NT2/D1 (cell line): Measurements from ENCODE around the gene GTF2A2.

Experiments
- DNase-seq: peaks from one replicate; pipeline ENCODE4 v3.0.0-alpha.2; 2011; ENCODE audit warnings: low read depth, low spot score
- H3K27me3 ChIP-seq: 2 replicates; pipeline ENCODE4 v1.6.0; 2011; ENCODE audit warnings: mild to moderate bottlenecking; ENCODE audit not compliant: insufficient read length, insufficient read depth
- H3K36me3 ChIP-seq: 2 replicates; pipeline ENCODE4 v1.6.1; 2011; ENCODE audit warnings: mild to moderate bottlenecking, low read length, mixed read lengths; ENCODE audit not compliant: insufficient read depth, insufficient read length
- H3K4me1 ChIP-seq: 2 replicates; pipeline ENCODE4 v1.5.1; 2011; ENCODE audit not compliant: insufficient read depth, insufficient read length
- H3K4me3 ChIP-seq: 2 replicates; pipeline ENCODE4 v1.5.1; 2011; ENCODE audit warnings: low read depth; ENCODE audit not compliant: insufficient read length
- H3K9ac ChIP-seq: 2 replicates; pipeline ENCODE4 v1.6.0; 2011; ENCODE audit warnings: low read depth; ENCODE audit not compliant: insufficient read length
- H3K9me3 ChIP-seq: 2 replicates; pipeline ENCODE4 v1.5.1; 2011; ENCODE audit warnings: mild to moderate bottlenecking, low read length; ENCODE audit not compliant: insufficient read depth
- SUZ12 ChIP-seq: IDR thresholded peaks from 2 replicates; pipeline ENCODE4 v1.6.1; 2011; ENCODE audit not compliant: insufficient read length, insufficient read depth; ENCODE audit errors: extremely low read depth
- YY1 ChIP-seq: IDR thresholded peaks from 2 replicates; pipeline ENCODE4 v1.6.1; 2011; ENCODE audit not compliant: insufficient read length, insufficient read depth
- ZNF274 ChIP-seq: IDR thresholded peaks from 2 replicates; pipeline ENCODE4 v1.6.1; 2011; ENCODE audit warnings: mild to moderate bottlenecking, low read depth, low read length

GTF2A2 gene

DNA sequence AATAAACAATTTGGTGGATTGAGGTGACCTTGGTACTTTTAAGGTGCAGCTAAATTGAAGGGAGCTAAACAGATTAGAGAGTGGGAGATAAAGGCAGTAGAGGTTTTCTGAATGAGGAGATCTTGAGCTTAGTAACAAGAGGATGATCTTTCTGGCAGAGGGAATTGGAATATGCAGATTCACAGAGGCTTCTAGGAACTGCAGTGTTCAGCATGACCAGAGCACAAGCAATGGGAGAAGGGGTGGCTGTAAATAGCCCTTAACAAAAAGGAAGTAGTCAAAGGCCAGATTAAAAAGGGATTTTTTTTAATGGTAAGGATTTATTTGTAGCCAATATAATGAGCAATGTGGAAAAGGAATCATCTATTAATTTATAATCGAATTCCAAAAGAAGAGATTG, 37.5 kb upstream of the GTF2A2 start:
- Histone ChIP-seq H3K9me3 (no peaks in the 10 kb centered on the region), H3K36me3 (no peaks in the 10 kb centered on the region), H3K27me3 (no peaks in the 10 kb centered on the region), H3K4me3 (no peak overlapping the region), H3K4me1 (no peaks in the 10 kb centered on the region), H3K9ac (no peak overlapping the region)
- TF ChIP-seq SUZ12 (no peak), ZNF274 (no peak), YY1 (no peak)
- peak; percentile 3 for DNase-seq

DNA sequence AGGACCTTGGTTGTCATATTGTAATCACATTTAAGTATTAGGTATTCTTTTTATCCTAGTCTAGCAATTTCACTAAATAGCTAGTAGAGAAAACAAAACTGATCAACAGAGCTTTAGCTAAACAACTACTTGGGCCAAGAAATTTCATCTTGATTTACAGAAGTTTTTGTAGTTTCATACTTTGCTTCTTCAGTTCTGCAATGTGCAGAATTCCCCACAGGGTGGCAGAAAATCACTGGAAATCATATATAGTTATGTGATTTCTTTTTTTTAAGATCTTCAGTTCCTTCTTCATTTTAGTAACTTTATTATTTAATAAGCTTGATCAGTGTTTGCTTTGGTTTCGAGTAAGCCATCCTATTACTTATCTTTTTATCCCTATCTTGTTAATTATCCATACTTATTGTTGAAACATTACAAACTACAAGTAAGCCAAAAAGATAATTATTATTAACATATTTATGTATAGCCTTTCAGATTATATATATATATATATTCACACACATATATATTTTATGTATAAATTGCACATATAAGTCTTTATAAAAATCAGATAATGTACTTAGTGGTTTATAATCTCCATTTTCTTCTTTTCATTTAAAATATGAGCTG, 34.0 kb upstream of the GTF2A2 start:
- Histone ChIP-seq H3K9ac (no peak overlapping the region), H3K27me3 (no peaks in the 10 kb centered on the region), H3K4me1 (peaks cover 3% of the 10 kb centered on the region), H3K4me3 (no peak overlapping the region), H3K36me3 (peaks cover 13% of the 10 kb centered on the region), H3K9me3 (no peaks in the 10 kb centered on the region)
- no peak for TF ChIP-seq YY1
- TF ChIP-seq SUZ12, result no peak
- TF ChIP-seq ZNF274, result no peak
- DNase-seq, result peak; percentile 1

DNA sequence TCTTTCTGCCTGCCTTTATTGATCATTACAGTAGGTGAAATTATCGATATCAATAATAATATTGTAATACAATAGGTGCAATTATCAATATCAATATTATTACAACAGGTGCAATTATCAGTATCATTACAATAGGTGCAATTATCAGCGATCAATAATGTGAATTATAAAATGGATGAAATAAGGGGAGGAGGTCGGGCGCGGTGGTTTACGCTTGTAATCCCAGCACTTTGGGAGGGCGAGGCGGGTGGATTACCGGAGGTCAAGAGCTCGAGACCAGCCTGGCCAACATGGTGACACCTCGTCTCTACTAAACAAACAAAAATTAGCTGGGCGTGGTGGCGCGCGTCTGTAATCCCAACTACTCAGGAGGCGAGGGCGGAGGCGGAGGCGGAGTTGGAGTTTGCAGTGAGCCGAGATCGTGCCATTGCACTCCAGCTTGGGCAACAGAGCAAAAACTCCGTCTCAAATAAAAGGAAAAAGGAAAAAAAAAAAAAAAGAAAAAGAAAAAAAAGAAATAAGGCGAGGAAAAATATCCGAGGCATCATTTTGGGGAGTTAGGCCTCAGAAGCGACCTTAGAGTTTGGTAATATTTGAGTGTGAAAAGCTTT, 32.4 kb upstream of the GTF2A2 start:
- Histone ChIP-seq H3K9ac (peak overlapping the region; percentile 26), H3K36me3 (peaks cover 24% of the 10 kb centered on the region), H3K4me1 (peaks cover 3% of the 10 kb centered on the region), H3K9me3 (no peaks in the 10 kb centered on the region), H3K4me3 (peak overlapping the region; percentile 72), H3K27me3 (no peaks in the 10 kb centered on the region)
- no peak for TF ChIP-seq ZNF274
- TF ChIP-seq YY1, result no peak
- peak; percentile 58 for DNase-seq

DNA sequence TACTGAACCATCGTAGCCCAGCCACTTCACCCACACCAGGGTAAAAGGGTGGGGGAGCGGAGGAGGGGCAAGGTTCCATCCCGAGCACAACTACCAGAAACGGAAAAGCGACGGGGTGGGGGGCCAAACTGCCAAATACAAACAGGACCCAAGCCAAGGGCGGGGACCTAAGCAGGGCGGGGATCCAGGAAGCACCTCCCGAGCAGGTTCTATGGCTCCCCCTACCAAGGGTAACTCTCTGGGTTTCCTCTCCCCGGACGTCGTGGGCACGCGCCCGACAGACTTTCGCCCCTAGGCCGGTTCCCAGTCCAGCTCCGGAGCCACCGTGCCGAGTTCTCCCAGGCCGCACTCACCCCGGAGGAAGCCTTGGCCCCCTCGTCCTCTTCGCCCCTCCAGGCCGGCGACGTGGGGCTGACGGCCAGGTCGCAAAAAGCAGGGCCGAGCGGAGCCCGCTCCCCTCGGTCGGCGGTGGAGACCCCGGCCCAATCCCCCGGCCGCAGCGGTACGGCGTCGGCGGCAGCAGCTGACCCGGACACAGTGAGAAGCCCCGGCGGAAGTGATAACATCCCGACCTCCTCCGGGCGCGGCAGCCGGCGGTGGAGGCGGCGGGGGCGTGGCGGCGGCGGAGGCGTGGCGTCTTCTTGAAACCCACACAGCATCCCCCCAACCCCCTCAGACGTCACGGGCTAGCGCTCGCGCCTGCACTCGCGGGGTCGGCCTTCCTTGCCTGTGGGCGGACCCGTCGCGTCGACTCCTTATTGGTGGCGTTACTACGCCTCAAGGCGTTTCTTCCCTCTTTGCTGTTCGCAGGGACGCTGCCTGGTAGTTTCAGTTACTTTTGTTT, 31.7 kb upstream of the GTF2A2 start, which contains the start of gene BNIP2:
Gene BNIP2 (minus strand): TSS at position 539 of the 844 bp plus-strand sequence. CDS start 6,863 bp downstream, outside the sequence.
- DNase-seq, result peak; percentile 98
- peaks cover 3% of the 10 kb centered on the region for H3K4me1 ChIP-seq

DNA sequence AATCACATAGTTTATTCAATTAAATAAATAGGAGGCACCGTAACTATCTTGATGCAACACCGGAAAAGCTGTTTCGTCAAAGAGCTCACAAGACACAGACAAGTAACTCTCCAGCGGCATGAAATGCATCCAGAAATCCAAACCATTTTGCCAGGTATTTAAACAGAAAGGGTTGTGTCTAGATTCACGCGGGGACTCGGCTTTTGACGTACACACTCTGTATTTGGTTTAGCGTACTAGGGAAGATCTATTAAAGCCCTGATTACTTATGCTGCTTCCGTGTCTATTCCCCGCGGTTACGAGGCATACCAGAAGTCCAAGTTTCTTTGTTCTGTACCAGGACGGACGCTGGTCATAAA, 31.1 kb upstream of the GTF2A2 start:
- H3K4me3 ChIP-seq, result peak overlapping the region; percentile 72
- peaks cover 26% of the 10 kb centered on the region for H3K36me3 ChIP-seq
- H3K27me3 ChIP-seq, result no peaks in the 10 kb centered on the region
- no peak for DNase-seq
- H3K9ac ChIP-seq, result peak overlapping the region; percentile 99
- TF ChIP-seq SUZ12 (no peak), YY1 (no peak), ZNF274 (no peak)
- peaks cover 3% of the 10 kb centered on the region for H3K4me1 ChIP-seq
- no peaks in the 10 kb centered on the region for H3K9me3 ChIP-seq

More for the DNA sequence above, 31.7 kb upstream of the GTF2A2 start, which contains the start of gene BNIP2:
- Histone ChIP-seq H3K4me3 (peak within 1 kb of the TSS; percentile 72), H3K36me3 (peaks cover 26% of the 10 kb centered on the region), H3K27me3 (no peaks in the 10 kb centered on the region), H3K9me3 (no peaks in the 10 kb centered on the region), H3K9ac (peak within 1 kb of the TSS; percentile 99)
- TF ChIP-seq SUZ12 (no peak), YY1 (no peak), ZNF274 (no peak)

DNA sequence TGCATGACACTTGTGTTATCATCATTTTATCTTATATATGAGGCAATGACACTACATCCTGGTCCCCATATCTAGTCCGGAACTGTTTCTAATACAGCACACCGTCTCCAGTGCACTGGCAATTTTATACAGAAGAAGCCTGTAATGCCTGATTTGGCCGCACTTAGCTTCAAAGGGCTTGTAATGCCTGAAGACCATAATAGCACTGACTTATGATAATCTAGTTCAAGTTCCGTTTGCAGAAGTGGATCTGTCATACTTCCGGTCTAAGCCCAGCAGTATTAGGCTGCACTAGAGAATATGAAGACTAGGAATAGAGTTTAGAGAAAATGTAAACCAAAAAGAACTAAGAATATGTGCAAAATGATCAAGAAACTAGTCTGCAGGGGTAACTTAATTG, 30.5 kb upstream of the GTF2A2 start:
- peaks cover 3% of the 10 kb centered on the region for H3K4me1 ChIP-seq
- no peak for DNase-seq

DNA sequence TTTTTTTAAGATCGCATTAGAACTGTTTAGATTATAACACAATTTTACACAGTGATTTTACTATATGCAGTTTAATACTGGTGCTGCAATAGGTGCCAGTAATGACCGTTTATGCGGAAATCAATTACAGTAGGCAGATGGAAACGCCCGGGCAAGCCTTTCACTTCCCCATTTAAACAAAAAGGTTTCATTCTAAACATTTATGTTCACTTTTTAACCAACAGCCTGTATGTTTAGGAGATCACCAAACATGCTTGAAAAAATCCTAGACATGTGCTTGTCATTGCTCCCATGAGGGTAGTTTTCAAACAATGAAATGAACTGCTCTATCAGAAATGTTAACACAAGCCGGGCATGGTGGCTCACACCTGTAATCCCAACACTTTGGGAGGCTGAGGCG, 29.1 kb upstream of the GTF2A2 start:
- Histone ChIP-seq H3K9ac (no peak overlapping the region), H3K4me3 (no peak overlapping the region), H3K36me3 (peaks cover 35% of the 10 kb centered on the region), H3K4me1 (peaks cover 3% of the 10 kb centered on the region), H3K9me3 (no peaks in the 10 kb centered on the region), H3K27me3 (no peaks in the 10 kb centered on the region)
- no peak for DNase-seq
- TF ChIP-seq YY1, result no peak
- no peak for TF ChIP-seq SUZ12
- no peak for TF ChIP-seq ZNF274

More for the DNA sequence above, 30.5 kb upstream of the GTF2A2 start:
- H3K9ac ChIP-seq, result peak overlapping the region; percentile 99
- H3K27me3 ChIP-seq, result no peaks in the 10 kb centered on the region
- H3K4me3 ChIP-seq, result peak overlapping the region; percentile 72
- peaks cover 26% of the 10 kb centered on the region for H3K36me3 ChIP-seq
- TF ChIP-seq ZNF274 (no peak), YY1 (no peak), SUZ12 (no peak)
- H3K9me3 ChIP-seq, result no peaks in the 10 kb centered on the region
